ENCODE measurements around the gene SHC4. TPM values are rescaled to one million over a fixed set of nuclear protein-coding genes. Genes with fewer than 3 reads are reported as not detected.

Gene SHC4
- total and polyA plus RNA-seq, 2 of the 8 experiments (the other 6 are each of a cell fraction or from before 2014, with no cell fraction given): 0.15 to 0.30 TPM

- TF ChIP-seq RFX5 (IDR thresholded peaks at IDR 0.05; ENCODE audit: borderline replicate concordance, low read depth, low read length): no peak
- TF ChIP-seq BRCA1 (IDR thresholded peaks at IDR 0.05; ENCODE audit: low read depth, low read length): no peak
- TF ChIP-seq, protein P1, sequence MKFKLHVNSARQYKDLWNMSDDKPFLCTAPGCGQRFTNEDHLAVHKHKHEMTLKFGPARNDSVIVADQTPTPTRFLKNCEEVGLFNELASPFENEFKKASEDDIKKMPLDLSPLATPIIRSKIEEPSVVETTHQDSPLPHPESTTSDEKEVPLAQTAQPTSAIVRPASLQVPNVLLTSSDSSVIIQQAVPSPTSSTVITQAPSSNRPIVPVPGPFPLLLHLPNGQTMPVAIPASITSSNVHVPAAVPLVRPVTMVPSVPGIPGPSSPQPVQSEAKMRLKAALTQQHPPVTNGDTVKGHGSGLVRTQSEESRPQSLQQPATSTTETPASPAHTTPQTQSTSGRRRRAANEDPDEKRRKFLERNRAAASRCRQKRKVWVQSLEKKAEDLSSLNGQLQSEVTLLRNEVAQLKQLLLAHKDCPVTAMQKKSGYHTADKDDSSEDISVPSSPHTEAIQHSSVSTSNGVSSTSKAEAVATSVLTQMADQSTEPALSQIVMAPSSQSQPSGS (IDR thresholded peaks at IDR 0.05; ENCODE audit: low read length): no peak
- TF ChIP-seq TBP (IDR thresholded peaks at IDR 0.05; ENCODE audit: low read depth, low read length): no peak
- TF ChIP-seq POLR2AphosphoS5 (IDR thresholded peaks at IDR 0.05; ENCODE audit: low read depth, low read length): no peak
- TF ChIP-seq SP4 (IDR thresholded peaks at IDR 0.05; ENCODE audit: low read length): no peak
- no peak for TF ChIP-seq SAP30 (IDR thresholded peaks at IDR 0.05; ENCODE audit: insufficient read depth, insufficient replicate concordance, low read length)
- TF ChIP-seq TEAD4 (IDR thresholded peaks at IDR 0.05; ENCODE audit: low read depth, low read length): no peak
- TF ChIP-seq SIRT6 (IDR thresholded peaks at IDR 0.05; ENCODE audit: low read length): no peak
- no peak for TF ChIP-seq NANOG (IDR thresholded peaks at IDR 0.05; ENCODE audit: insufficient read depth, low read depth, low read length, poor library complexity, severe bottlenecking)
- TF ChIP-seq, protein P2, sequence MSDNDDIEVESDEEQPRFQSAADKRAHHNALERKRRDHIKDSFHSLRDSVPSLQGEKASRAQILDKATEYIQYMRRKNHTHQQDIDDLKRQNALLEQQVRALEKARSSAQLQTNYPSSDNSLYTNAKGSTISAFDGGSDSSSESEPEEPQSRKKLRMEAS (IDR thresholded peaks at IDR 0.05): no peak
- FAIRE-seq: no peak
- H2BK5ac ChIP-seq (ENCODE audit: low read depth, low read length): no peak overlapping the region
Measured at GRCh38 chr15:48992096-48992495, 28.4 kb upstream of the SHC4 start.

More at GRCh38 chr15:48992096-48992495, 28.4 kb upstream of the SHC4 start:
- no peaks in the 10 kb centered on the region for H4K20me1 ChIP-seq (replicated peaks in 1 of 2; ENCODE audit: control insufficient read depth in 1 of 2, insufficient read depth in 2 of 2, low read length in 2 of 2)
- H4K8ac ChIP-seq (ENCODE audit: extremely low read depth, insufficient read depth, low read length): no peak overlapping the region
- no peaks in the 10 kb centered on the region for H3K79me1 ChIP-seq (ENCODE audit: low read depth, low read length)
- no peak overlapping the region for H2AFZ ChIP-seq (ENCODE audit: low read length)
- POLR2A ChIA-PET (ENCODE audit: partially characterized antibody): no interaction called here
- no peak overlapping the region for H3K18ac ChIP-seq (ENCODE audit: extremely low read depth, low read length)
- H3K14ac ChIP-seq (ENCODE audit: insufficient read length): no peak overlapping the region
- no peak overlapping the region for H4K91ac ChIP-seq (replicated peaks; ENCODE audit: insufficient read length, low read length)
- H3K56ac ChIP-seq (replicated peaks; ENCODE audit: insufficient read length, low read depth, low read length): no peak overlapping the region
- CTCF ChIA-PET (ENCODE audit: partially characterized antibody): interaction anchor here (0.7 to 1.2 kb wide), 2 partner anchors 12 to 131 kb away, joined by 3 read pairs; no protein-coding TSS in a partner anchor
- no peak overlapping the region for H3K4me2 ChIP-seq (ENCODE audit: insufficient read depth in 1 of 2, low read depth in 2 of 2, low read length in 2 of 2)
- H2AK5ac ChIP-seq (ENCODE audit: low read depth, low read length): no peak overlapping the region
- H2BK12ac ChIP-seq (ENCODE audit: low read depth, low read length): no peak overlapping the region
- no peak overlapping the region for H2BK120ac ChIP-seq (replicated peaks; ENCODE audit: low read depth, low read length)
- H2BK15ac ChIP-seq (ENCODE audit: low read length): no peak overlapping the region
- no peak overlapping the region for H3K27ac ChIP-seq (ENCODE audit: low read depth, low read length)
- no peak for DNase-seq (ENCODE audit: low read depth in 1 of 2, low spot score in 2 of 2)
- H3K79me2 ChIP-seq (ENCODE audit: control insufficient read depth in 1 of 2, insufficient read depth in 2 of 2, low read length in 2 of 2): no peaks in the 10 kb centered on the region
- no peak overlapping the region for H3K4me3 ChIP-seq (ENCODE audit: extremely low read depth in 1 of 4, insufficient read depth in 2 of 4, low read depth in 3 of 4, low read length in 4 of 4)
- H3K9ac ChIP-seq (replicated peaks in 1 of 4; ENCODE audit: extremely low read depth in 1 of 4, low read depth in 3 of 4, low read length in 3 of 4): no peak overlapping the region
- H3K9me3 ChIP-seq (ENCODE audit: insufficient read depth in 2 of 2, low read depth in 1 of 2, low read length in 1 of 2): no peaks in the 10 kb centered on the region
- no peaks in the 10 kb centered on the region for H3K4me1 ChIP-seq (replicated peaks in 1 of 4; ENCODE audit: control insufficient read depth in 3 of 4, insufficient read depth in 4 of 4, low read length in 3 of 4)
- no peak overlapping the region for H3K23ac ChIP-seq (ENCODE audit: insufficient read length)
- H3K36me3 ChIP-seq (ENCODE audit: control insufficient read depth in 2 of 4, insufficient read depth in 4 of 4, low read length in 3 of 4): peaks cover 9 to 31% (median 18%) of the 10 kb centered on the region in 4 experiments; a peak in 6 of 8 replicates
- H4K5ac ChIP-seq (ENCODE audit: insufficient read length, low read depth, low read length): no peak overlapping the region
- H2BK20ac ChIP-seq (ENCODE audit: low read length): no peak overlapping the region
- H3K27me3 ChIP-seq (replicated peaks in 1 of 4; ENCODE audit: control insufficient read depth in 3 of 4, extremely low read depth in 1 of 4, insufficient read depth in 3 of 4, low read length in 3 of 4): no peaks in the 10 kb centered on the region
- no peak overlapping the region for H3K4ac ChIP-seq (replicated peaks; ENCODE audit: insufficient read length, low read depth, low read length)
- WGBS, 2 experiments (ENCODE audit: extremely low coverage in 1 of 2, insufficient coverage in 1 of 2, insufficient read length in 1 of 2, insufficient replicate concordance in 2 of 2, low coverage in 1 of 2, low lambda C conversion rate in 2 of 2, missing lambda C conversion rate in 1 of 2): 87% methylated on average over 6 of the region's 6 CpGs; no CpG with 5 or more reads in 1 of the 2 experiments
- H3K23me2 ChIP-seq (ENCODE audit: low read depth, low read length): no peaks in the 10 kb centered on the region
